Right ventricle myocardium inferior (tissue), 1 donor: ENCODE measurements around the gene HPF1. TPM values are rescaled to one million over a fixed set of nuclear protein-coding genes. Genes with fewer than 3 reads are reported as not detected.

ENCODE experiments used
- total RNA-seq: library from RNA; stranded (reverse); fragmentation: NEBNext Ultra II Directional; extraction: Animal tissue kit (Norgen Biotek cat#: 25700); gene quantifications from one replicate; pipeline ENCODE4 v1.2.1, GENCODE V29; 2021
- donor health status: DM: no; HTN: yes; CAD: no; lungs with severe emphysema.

The HPF1 gene
- total RNA-seq, 1 donor from 2014 or later, result 18.4 TPM

Other genes with a start within 250 kb of the HPF1 start
- gene NEK1, start 145.4 kb downstream of the HPF1 start, total RNA-seq, result 13.8 TPM
- 58.3 TPM for gene CLCN3, start 137.4 kb downstream of the HPF1 start, total RNA-seq